ENCODE results near the gene LTC4S.

The LTC4S gene

DNA sequence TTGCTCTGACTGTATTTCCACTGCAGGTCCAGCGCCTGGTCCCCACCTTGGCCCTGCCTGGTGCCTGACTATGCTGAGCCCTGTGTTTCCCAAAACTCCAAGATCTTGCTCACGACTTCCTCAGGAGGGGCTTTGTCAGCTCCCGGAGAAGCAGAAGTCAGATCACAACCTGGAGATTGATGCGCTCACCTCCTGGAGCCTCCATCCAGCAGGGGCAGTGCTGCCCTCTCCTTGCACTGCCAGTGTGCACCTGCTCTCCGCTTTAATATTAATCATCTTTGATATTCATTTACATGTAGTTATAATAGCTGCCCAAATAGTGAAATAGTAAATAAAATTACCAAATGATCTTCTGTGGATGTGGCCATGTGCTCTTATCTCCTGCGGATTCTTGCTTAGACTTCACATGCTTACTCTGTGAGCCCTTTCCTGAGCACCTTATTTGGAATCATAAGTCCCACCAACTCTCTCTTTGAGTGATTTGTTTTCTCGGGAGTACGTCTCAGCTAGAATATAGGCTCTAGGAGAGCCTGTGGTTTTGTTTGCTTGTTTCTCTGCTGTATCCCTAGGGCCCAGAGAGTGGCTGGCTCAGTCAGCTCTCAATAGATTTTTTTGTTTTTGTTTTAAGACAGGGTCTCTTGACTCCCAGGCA, 43.8 kb upstream of the LTC4S start:
- no peak overlapping the region for H3K4me2 ChIP-seq (ENCODE audit: low read depth, low read length)
- H3K4me3 ChIP-seq (ENCODE audit: low read length) = no peak overlapping the region
- TF ChIP-seq, protein P1, sequence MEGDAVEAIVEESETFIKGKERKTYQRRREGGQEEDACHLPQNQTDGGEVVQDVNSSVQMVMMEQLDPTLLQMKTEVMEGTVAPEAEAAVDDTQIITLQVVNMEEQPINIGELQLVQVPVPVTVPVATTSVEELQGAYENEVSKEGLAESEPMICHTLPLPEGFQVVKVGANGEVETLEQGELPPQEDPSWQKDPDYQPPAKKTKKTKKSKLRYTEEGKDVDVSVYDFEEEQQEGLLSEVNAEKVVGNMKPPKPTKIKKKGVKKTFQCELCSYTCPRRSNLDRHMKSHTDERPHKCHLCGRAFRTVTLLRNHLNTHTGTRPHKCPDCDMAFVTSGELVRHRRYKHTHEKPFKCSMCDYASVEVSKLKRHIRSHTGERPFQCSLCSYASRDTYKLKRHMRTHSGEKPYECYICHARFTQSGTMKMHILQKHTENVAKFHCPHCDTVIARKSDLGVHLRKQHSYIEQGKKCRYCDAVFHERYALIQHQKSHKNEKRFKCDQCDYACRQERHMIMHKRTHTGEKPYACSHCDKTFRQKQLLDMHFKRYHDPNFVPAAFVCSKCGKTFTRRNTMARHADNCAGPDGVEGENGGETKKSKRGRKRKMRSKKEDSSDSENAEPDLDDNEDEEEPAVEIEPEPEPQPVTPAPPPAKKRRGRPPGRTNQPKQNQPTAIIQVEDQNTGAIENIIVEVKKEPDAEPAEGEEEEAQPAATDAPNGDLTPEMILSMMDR (IDR thresholded peaks at IDR 0.05; ENCODE audit: low read length) = no peak
- TF ChIP-seq EZH2phosphoT487 (IDR thresholded peaks at IDR 0.05; ENCODE audit: low read length) = no peak
- TF ChIP-seq EZH2 (optimal IDR thresholded peaks at IDR 0.05; ENCODE audit: low read depth, low read length) = no peak
- no peak overlapping the region for H2AFZ ChIP-seq (ENCODE audit: low read length)
- H3K36me3 ChIP-seq (replicated peaks; ENCODE audit: insufficient read depth, low read length) = no peaks in the 10 kb centered on the region
- no peaks in the 10 kb centered on the region for H3K27me3 ChIP-seq (replicated peaks; ENCODE audit: insufficient read depth, low read length)
- H3K4me1 ChIP-seq (ENCODE audit: low read length) = no peaks in the 10 kb centered on the region
- no peak overlapping the region for H3K9ac ChIP-seq (ENCODE audit: low read length)
- H4K20me1 ChIP-seq (ENCODE audit: insufficient read depth, low read length) = peaks cover 16% of the 10 kb centered on the region
- H3K9me2 ChIP-seq (replicated peaks; ENCODE audit: insufficient read depth, low read length) = no peaks in the 10 kb centered on the region
- H3F3A ChIP-seq (ENCODE audit: insufficient read depth, low read length) = no peaks in the 10 kb centered on the region; the same call in 1 of the 2 replicates
- H3K79me2 ChIP-seq (ENCODE audit: low read length) = peaks cover 92% of the 10 kb centered on the region
- H3K9me3 ChIP-seq (replicated peaks; ENCODE audit: insufficient read depth, low read length) = no peaks in the 10 kb centered on the region
- DNase-seq = no peak
- H3K27ac ChIP-seq (ENCODE audit: low read length) = no peak overlapping the region

DNA sequence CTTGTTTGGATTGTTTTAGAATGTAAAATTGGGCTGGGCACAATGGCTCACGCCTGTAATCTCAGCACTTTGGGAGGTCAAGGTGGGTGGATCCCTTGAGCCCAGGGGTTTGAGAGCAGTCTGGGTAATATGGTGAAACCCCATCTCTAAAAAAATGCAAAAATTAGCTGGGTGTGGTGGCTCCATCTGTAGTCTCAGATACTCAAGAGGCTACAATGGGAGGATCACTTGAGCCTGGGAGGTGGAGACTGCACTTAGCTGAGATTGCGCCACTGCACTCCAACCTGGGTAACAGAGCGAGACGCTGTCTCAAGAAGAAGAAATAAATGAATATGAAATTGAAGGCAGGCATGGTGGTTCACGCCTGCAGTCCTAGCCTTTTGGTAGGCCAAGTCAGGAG, 39.8 kb upstream of the LTC4S start:
- H3K36me3 ChIP-seq (replicated peaks; ENCODE audit: insufficient read depth, low read length) = no peaks in the 10 kb centered on the region
- no peak overlapping the region for H2AFZ ChIP-seq (ENCODE audit: low read length)
- no peaks in the 10 kb centered on the region for H3K27me3 ChIP-seq (replicated peaks; ENCODE audit: insufficient read depth, low read length)
- no peak for DNase-seq
- H3K9me2 ChIP-seq (replicated peaks; ENCODE audit: insufficient read depth, low read length) = no peaks in the 10 kb centered on the region
- H3K9ac ChIP-seq (ENCODE audit: low read length) = no peak overlapping the region
- H3F3A ChIP-seq (ENCODE audit: insufficient read depth, low read length) = no peaks in the 10 kb centered on the region; the same call in 1 of the 2 replicates
- H3K9me3 ChIP-seq (replicated peaks; ENCODE audit: insufficient read depth, low read length) = no peaks in the 10 kb centered on the region
- peaks cover 9% of the 10 kb centered on the region; the same call in 1 of the 2 replicates for H4K20me1 ChIP-seq (ENCODE audit: insufficient read depth, low read length)
- H3K4me3 ChIP-seq (ENCODE audit: low read length) = no peak overlapping the region
- no peak overlapping the region for H3K4me2 ChIP-seq (ENCODE audit: low read depth, low read length)
- H3K27ac ChIP-seq (ENCODE audit: low read length) = no peak overlapping the region
- H3K4me1 ChIP-seq (ENCODE audit: low read length) = 0 out of 2 replicates have a peak, but pooled peaks cover 2% of the 10 kb centered on the region
- H3K79me2 ChIP-seq (ENCODE audit: low read length) = peaks cover 94% of the 10 kb centered on the region
- TF ChIP-seq EZH2 (optimal IDR thresholded peaks at IDR 0.05; ENCODE audit: low read depth, low read length) (no peak), EZH2phosphoT487 (IDR thresholded peaks at IDR 0.05; ENCODE audit: low read length) (no peak)
- TF ChIP-seq, protein P1 (IDR thresholded peaks at IDR 0.05; ENCODE audit: low read length) = no peak

DNA sequence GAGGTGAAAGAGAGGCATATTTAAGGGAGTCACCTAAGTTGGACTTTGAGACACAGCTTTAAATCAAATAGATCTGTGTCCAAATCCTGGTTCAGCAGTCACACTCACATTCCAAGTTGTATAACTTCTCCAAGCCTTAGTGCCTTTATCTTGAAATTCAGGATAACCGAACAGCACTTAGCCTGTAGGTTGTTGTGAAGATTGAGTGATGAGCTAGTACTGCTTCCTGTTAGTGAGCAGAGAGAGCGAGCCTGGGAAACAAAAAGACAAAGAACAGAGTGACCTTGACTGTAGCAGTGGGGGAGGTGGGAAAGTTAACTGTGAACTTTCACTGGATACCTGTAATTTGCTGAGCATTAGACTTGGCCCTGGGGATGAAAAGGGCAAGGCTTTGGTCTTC, 38.8 kb upstream of the LTC4S start:
- no peaks in the 10 kb centered on the region for H3K9me2 ChIP-seq (replicated peaks; ENCODE audit: insufficient read depth, low read length)
- no peak overlapping the region for H3K4me3 ChIP-seq (ENCODE audit: low read length)
- H2AFZ ChIP-seq (ENCODE audit: low read length) = no peak overlapping the region
- no peaks in the 10 kb centered on the region for H3K27me3 ChIP-seq (replicated peaks; ENCODE audit: insufficient read depth, low read length)
- TF ChIP-seq EZH2phosphoT487 (IDR thresholded peaks at IDR 0.05; ENCODE audit: low read length) (no peak), EZH2 (optimal IDR thresholded peaks at IDR 0.05; ENCODE audit: low read depth, low read length) (no peak)
- TF ChIP-seq, protein P1 (IDR thresholded peaks at IDR 0.05; ENCODE audit: low read length) = no peak
- H3K4me2 ChIP-seq (ENCODE audit: low read depth, low read length) = no peak overlapping the region
- no peaks in the 10 kb centered on the region; the same call in 1 of the 2 replicates for H3F3A ChIP-seq (ENCODE audit: insufficient read depth, low read length)
- H3K4me1 ChIP-seq (ENCODE audit: low read length) = 0 out of 2 replicates have a peak, but pooled peaks cover 4% of the 10 kb centered on the region
- no peak overlapping the region for H3K9ac ChIP-seq (ENCODE audit: low read length)
- H3K79me2 ChIP-seq (ENCODE audit: low read length) = peaks cover 94% of the 10 kb centered on the region
- no peaks in the 10 kb centered on the region for H3K36me3 ChIP-seq (replicated peaks; ENCODE audit: insufficient read depth, low read length)
- peaks cover 13% of the 10 kb centered on the region; the same call in 1 of the 2 replicates for H4K20me1 ChIP-seq (ENCODE audit: insufficient read depth, low read length)
- DNase-seq = no peak
- H3K27ac ChIP-seq (ENCODE audit: low read length) = no peak overlapping the region
- H3K9me3 ChIP-seq (replicated peaks; ENCODE audit: insufficient read depth, low read length) = no peaks in the 10 kb centered on the region

All from MM.1S (cell line).